HG03469 (cell line): ENCODE results near the gene CLMN.
A peak's percentile ranks its signal among the peaks of the same experiment; 100 is the strongest.
"Not testable (repeated sequence)": the region's sequence is repeated elsewhere in the genome, so short reads cannot be mapped to it uniquely, and the experiment has no call there.

Experiments used
- ATAC-seq: cut with Tn5 transposase; IDR thresholded peaks from one replicate; pipeline ENCODE4 v1.9.1; 2021; ENCODE audit warnings: mild to moderate bottlenecking, moderate library complexity, moderate number of reproducible peaks; ENCODE audit not compliant: unreplicated experiment

CLMN gene

GRCh38 chr14:95289323-95290010 is 30.2 kb downstream of the CLMN start:
- no peak for ATAC-seq

- no peak for ATAC-seq
Measured at GRCh38 chr14:95288672-95289322, 30.9 kb downstream of the CLMN start.

- no peak for ATAC-seq
Measured at GRCh38 chr14:95287176-95287754, 32.4 kb downstream of the CLMN start.

- no peak for ATAC-seq
Measured at GRCh38 chr14:95286645-95287044, 33.1 kb downstream of the CLMN start.

- no peak for ATAC-seq
Measured at GRCh38 chr14:95285566-95285965, 34.1 kb downstream of the CLMN start.

- ATAC-seq = not testable (repeated sequence)
Measured at GRCh38 chr14:95283802-95284201, 35.9 kb downstream of the CLMN start.

- ATAC-seq = not testable (repeated sequence)
Measured at GRCh38 chr14:95282986-95283380, 36.7 kb downstream of the CLMN start.

- ATAC-seq = no peak
Measured at GRCh38 chr14:95282354-95282985, 37.2 kb downstream of the CLMN start.

GRCh38 chr14:95281560-95282176 is 38.0 kb downstream of the CLMN start:
- ATAC-seq = no peak

GRCh38 chr14:95275494-95275893 is 44.2 kb downstream of the CLMN start:
- no peak for ATAC-seq

GRCh38 chr14:95274874-95275273 is 44.8 kb downstream of the CLMN start:
- no peak for ATAC-seq

- ATAC-seq = no peak
Measured at GRCh38 chr14:95274279-95274678, 45.4 kb downstream of the CLMN start.

GRCh38 chr14:95273001-95273978 is 46.4 kb downstream of the CLMN start:
- ATAC-seq = no peak

- ATAC-seq = no peak
Measured at GRCh38 chr14:95272057-95272456, 47.7 kb downstream of the CLMN start.

- peak; percentile 35 for ATAC-seq
Measured at GRCh38 chr14:95270203-95270602, 49.5 kb downstream of the CLMN start.

- no peak for ATAC-seq
Measured at GRCh38 chr14:95269493-95269892, 50.2 kb downstream of the CLMN start.

- ATAC-seq = no peak
Measured at GRCh38 chr14:95268350-95268749, 51.4 kb downstream of the CLMN start.

GRCh38 chr14:95267306-95267705 is 52.4 kb downstream of the CLMN start:
- ATAC-seq = no peak

GRCh38 chr14:95265106-95266094 is 54.3 kb downstream of the CLMN start:
- ATAC-seq = peak; percentile 87
